Cardiac fibroblast (primary cell): Measurements from ENCODE around the gene MESP1.
A peak's percentile ranks its signal among the peaks of the same experiment; 100 is the strongest.

ENCODE experiments used
- DNase-seq, 2 donors: peaks; one replicate each; pipeline versions ENCODE4 v3.0.0 to v3.0.0-alpha.2; 2010; ENCODE audit warnings: low read depth in 2 of 2
- H3K4me3 ChIP-seq, 2 donors: replicated peaks in 1 of 2; 1 replicate in 1 of 2; 2 replicates in 1 of 2; pipeline ENCODE4 v1.5.1; 2011; ENCODE audit warnings: low read depth in 2 of 2, low read length in 2 of 2, mild to moderate bottlenecking in 2 of 2, moderate library complexity in 1 of 2
- TF ChIP-seq, protein P1 (sequence below): IDR thresholded peaks from one replicate; pipeline ENCODE4 v1.5.1; 2011; ENCODE audit warnings: low read depth, mild to moderate bottlenecking, low read length, inconsistent platforms

MESP1 gene, protein sequence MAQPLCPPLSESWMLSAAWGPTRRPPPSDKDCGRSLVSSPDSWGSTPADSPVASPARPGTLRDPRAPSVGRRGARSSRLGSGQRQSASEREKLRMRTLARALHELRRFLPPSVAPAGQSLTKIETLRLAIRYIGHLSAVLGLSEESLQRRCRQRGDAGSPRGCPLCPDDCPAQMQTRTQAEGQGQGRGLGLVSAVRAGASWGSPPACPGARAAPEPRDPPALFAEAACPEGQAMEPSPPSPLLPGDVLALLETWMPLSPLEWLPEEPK

DNA sequence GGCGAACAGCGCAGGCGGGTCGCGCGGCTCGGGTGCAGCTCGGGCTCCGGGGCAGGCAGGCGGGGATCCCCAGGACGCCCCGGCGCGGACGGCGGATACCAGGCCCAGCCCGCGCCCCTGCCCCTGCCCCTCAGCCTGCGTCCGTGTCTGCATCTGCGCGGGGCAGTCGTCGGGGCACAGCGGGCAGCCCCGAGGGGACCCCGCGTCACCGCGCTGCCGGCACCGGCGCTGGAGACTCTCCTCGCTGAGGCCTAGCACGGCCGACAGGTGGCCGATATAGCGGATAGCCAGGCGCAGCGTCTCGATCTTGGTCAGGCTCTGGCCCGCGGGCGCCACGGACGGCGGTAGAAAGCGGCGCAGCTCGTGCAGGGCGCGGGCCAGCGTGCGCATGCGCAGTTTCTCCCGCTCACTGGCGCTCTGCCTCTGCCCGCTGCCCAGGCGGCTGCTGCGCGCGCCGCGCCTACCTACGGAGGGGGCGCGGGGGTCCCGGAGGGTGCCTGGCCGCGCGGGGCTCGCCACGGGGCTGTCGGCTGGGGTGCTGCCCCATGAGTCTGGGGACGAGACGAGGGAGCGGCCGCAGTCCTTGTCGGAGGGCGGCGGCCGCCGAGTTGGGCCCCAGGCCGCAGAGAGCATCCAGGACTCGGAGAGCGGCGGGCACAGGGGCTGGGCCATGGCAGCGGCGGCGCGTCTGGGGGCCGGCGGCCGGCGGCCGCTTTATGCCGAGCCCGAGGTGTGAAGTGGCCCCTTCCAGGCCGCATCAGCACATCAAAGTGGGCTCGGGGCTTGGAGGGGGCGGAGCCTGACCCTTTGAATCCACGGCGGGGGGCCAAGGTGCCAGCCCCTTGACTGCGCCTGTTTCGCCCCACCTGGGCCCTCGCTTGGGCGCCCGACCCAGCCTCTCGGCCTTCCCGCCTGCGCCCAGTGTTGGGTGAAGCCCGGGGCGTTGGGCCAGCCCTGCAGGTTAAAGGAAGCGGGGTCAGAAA is at the start of gene MESP1:
Gene MESP1 (minus strand): TSS at position 690 of the 983 bp plus-strand sequence. CDS start 18 bp downstream, at position 672.
- TF ChIP-seq, protein P1, sequence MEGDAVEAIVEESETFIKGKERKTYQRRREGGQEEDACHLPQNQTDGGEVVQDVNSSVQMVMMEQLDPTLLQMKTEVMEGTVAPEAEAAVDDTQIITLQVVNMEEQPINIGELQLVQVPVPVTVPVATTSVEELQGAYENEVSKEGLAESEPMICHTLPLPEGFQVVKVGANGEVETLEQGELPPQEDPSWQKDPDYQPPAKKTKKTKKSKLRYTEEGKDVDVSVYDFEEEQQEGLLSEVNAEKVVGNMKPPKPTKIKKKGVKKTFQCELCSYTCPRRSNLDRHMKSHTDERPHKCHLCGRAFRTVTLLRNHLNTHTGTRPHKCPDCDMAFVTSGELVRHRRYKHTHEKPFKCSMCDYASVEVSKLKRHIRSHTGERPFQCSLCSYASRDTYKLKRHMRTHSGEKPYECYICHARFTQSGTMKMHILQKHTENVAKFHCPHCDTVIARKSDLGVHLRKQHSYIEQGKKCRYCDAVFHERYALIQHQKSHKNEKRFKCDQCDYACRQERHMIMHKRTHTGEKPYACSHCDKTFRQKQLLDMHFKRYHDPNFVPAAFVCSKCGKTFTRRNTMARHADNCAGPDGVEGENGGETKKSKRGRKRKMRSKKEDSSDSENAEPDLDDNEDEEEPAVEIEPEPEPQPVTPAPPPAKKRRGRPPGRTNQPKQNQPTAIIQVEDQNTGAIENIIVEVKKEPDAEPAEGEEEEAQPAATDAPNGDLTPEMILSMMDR, result peak; percentile 66
- H3K4me3 ChIP-seq, result peak within 1 kb of the TSS; percentile 43 to 60

DNA sequence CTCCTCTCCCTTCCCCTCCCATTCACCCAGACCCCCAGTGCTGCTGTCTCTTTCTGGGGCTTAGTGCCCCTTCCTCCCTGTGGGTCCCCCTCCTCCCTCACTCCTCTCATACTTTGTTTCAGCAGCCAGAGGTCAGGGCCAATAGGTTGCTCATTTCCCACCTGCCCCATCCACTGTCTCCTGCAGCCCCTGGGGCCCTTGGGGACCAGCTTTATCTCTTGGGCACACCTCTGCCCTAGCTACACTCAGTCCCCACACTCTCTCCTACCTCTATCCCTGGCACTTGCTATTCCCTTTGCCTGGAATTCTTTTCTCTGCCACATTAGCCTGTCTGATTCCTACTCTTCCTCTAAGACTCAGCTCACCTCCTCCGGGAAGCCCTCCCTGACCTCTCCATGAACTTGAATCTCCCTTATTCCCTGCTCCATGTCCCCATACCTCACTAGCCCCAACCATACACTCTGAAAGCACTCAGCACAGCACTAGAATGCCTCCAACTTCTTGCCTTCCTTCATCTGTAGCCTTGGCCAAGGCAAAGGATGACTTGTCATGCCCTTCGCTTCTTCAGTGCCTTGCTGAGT is 49.0 kb upstream of the MESP1 start:
- TF ChIP-seq, protein P1, result no peak
- H3K4me3 ChIP-seq, result no peak overlapping the region
- DNase-seq, result no peak

More for the DNA sequence above, at the start of gene MESP1:
- peak; percentile 91 to 93 for DNase-seq

DNA sequence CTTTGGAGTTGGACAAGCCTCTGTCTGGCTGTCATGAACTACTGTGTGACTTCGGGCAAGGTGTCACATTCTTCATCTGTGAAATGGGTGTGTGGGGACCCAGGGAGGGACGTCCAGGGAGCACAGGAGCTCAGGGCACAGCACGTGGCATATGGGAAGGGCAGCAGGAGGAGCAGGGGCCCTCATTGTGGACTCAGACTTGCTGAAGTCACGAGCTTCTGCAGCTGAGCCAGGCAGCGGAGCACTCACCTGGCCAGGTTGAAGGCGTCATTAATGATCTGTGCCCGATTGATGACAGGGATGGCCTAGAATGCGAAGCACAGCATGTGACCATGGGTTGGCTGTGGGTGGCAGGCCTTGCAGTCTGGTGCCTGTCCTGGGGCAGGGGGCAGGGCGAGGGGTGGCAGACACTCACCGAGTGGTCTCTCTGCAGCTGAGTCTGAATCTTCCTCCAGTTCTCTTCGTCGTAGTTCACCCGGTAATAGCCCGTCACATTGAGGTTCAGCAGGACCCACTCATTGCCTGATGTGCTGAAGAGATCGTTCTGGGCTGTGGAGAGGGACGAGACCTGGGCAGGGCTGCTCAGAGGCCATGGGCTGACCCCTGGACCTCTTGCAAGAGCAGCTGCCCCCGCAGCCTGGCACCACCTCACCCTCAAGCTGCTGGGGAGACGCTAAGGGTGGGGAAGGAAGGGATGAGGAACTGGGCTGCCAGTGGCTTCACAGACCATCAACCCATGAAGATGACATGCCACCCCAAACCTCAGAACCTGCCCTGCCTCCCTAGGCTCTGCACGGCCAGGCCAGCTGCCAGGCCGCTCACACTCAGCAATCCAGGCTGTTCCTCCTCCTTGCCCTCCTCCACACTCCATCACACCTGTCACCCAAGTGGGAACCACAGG is 48.2 kb upstream of the MESP1 start:
- no peak overlapping the region for H3K4me3 ChIP-seq
- TF ChIP-seq, protein P1, result no peak
- DNase-seq, result no peak

DNA sequence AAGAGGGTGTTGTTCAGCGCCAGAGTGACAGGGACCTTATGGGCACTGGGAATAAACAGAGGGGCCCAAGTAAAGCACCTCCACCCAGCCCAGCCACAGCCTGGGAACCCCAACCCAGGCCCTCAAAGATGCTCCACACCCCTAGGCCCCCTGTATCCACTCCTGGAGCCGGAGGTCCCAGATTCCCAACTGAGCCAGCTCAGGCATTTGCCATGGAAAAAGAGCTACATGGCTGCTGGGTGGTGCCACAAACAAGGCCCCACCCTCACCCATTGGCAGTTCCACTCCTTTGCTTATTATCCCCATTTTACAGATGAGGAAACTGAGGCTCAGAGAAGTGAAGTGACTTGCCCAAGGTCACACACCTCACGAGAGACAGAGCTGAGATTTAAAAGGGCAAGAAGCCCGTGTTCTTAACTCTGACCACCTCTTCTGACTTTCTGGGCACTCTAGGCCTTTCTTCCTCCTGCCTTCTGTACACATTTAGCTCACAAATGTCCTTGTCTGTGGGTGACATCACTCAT is 46.7 kb upstream of the MESP1 start:
- no peak for DNase-seq
- TF ChIP-seq, protein P1, result no peak
- H3K4me3 ChIP-seq, result no peak overlapping the region

DNA sequence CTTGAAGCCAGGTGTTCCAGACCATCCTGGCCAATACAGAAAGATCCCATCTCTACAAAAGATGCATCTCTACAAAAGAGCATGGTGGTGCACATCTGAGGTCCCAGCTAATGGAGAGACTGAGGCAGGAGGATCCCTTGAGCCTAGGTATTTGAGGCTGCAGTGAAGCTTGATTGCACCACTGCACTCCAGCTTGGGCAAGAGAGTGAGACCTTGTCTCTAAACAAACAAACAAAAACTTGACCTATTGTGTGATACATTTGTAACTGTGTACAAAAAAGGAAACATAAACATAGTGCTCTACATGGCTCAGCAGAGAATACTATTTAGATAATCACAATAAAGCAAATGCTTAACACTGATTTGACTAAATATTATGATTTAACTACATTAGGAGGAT is 44.9 kb upstream of the MESP1 start:
- DNase-seq, result no peak
- TF ChIP-seq, protein P1, result no peak
- H3K4me3 ChIP-seq, result no peak overlapping the region
